ENCODE data around the gene HOXC6. TPM values are rescaled to one million over a fixed set of nuclear protein-coding genes. Genes with fewer than 3 reads are reported as not detected.

The HOXC6 gene
- total and polyA plus RNA-seq, 10 of the 15 experiments (the other 5 are each of a cell fraction or from before 2014, with no cell fraction given): 0.02 to 0.55 (median 0.45) TPM; not detected in 4

DNA sequence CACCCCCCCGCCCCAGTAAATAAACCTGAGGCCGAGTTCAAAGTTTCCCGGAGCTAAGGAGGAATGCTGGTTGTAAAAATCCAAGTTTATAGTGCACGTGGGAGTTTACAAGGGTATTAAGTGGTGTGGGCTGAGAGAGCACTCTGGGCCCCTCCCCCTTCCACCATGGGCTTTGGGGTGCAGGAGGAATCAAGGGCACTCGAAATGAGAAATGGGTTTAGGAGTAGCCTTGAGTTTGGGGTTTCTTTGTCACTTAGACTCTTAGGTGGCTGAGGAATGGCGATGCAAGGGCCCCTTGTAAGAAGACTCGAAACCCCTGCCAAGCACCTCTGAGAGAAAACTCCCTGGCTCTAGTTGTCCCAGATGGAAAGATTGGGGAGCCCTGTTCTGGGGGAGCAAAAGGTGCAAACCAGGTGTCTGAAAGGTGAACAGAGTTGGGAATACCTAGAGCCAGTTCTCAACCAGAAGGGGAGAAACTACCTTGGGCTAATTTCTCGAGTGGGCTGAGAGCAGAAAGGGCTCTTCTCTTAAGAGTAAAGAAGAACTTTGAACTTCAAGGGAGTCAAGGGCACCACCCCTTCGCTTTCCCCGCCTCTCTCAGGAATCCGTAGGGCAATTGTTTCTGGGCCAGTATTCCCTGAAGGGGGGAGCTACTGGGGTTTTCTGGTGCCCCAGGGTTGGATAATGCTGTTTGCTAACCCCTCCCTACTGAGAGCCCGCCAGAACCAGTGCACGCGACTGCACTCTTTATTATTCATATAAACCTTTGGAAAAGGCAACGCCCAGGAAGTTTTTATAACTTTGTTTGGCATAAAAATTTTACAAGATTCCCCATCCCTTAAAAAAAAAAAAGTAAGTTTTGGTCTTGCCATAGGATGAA lies 49.5 kb upstream of the HOXC6 start (continued):
- no peak for TF ChIP-seq ZZZ3 (IDR thresholded peaks at IDR 0.05; ENCODE audit: control insufficient read depth, insufficient read length, low read depth)
- no peak for TF ChIP-seq BCL11A (IDR thresholded peaks at IDR 0.05; ENCODE audit: low read depth, low read length)
- TF ChIP-seq SRF (IDR thresholded peaks at IDR 0.05; ENCODE audit: low read depth in 2 of 2, low read length in 2 of 2): no peak
- no peak for TF ChIP-seq HSF1 (IDR thresholded peaks at IDR 0.05; ENCODE audit: low read depth, low read length)

DNA sequence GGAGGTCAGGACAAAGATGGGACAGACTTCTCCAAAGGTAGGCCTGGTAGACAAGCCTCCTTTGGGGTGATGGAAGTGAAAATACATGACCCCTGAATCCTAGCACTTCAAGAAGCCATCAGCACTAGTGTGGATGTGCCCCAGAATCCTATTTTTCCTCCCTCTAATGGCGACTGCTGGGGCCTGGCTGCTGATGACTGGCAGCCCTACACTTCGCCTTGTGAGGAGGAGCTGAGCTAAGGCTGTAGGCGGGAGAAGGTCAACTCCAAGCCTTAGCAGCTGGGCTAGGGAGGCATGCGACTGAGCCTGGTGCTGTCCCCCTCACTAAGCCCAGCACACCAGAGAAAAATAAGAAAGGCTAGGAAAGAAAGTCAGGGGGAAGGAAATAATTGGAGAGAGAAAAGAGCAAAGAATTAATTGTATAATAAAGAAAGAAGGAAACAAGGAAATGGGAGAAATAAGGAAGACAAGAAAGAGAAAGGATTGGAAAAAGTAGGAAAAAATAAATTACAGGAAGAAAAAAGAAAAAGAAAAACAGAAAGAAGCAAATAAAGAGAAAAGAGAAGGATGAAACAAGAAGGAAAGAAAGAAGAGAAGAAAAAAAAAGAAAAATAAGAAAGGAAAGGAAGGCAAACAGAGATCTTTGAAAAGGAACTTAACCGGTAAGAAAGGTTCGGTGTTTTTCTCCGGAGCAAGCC lies 48.0 kb upstream of the HOXC6 start:
- ChIA-PET RAD21 (ENCODE audit: unreplicated experiment) (no interaction called here), SMC1A (ENCODE audit: uncharacterized antibody, unreplicated experiment) (no interaction called here), CTCF (interaction anchor here (0.8 to 1.4 kb wide), 5 partner anchors 12 to 235 kb away, joined by 3 to 5 read pairs (median 4); no protein-coding TSS in a partner anchor), POLR2A (interaction anchor here (0.7 kb wide), 1 partner anchor 1702 kb away, joined by 4 read pairs; no protein-coding TSS in a partner anchor)
- H3K27ac ChIP-seq (ENCODE audit: control insufficient read depth, insufficient read depth): no peak overlapping the region
- no peak overlapping the region for H3K4me3 ChIP-seq
- FAIRE-seq (no peak), ATAC-seq (no peak), DNase-seq (ENCODE audit: low read depth, low spot score) (no peak)
- BruUV-seq (replicated peaks): no TSS peak
- peaks cover 26% of the 10 kb centered on the region for H3K4me1 ChIP-seq (ENCODE audit: control insufficient read depth, insufficient read depth, low read length)
- H3K4me2 ChIP-seq (ENCODE audit: control insufficient read depth, insufficient read depth): no peak overlapping the region
- H3K27me3 ChIP-seq (replicated peaks in 1 of 2; ENCODE audit: control insufficient read depth in 2 of 2, insufficient read depth in 2 of 2, low read length in 1 of 2): peaks cover 26 to 37% of the 10 kb centered on the region in 2 experiments
- no peaks in the 10 kb centered on the region for H4K20me1 ChIP-seq (ENCODE audit: control insufficient read depth, insufficient read depth)
- H3K79me2 ChIP-seq (ENCODE audit: control insufficient read depth, insufficient read depth, low read length): no peaks in the 10 kb centered on the region
- in situ Hi-C loops (cut with MboI): no loop called here
- no peak overlapping the region for H3K9ac ChIP-seq (ENCODE audit: control insufficient read depth, insufficient read depth, low read length)
- WGBS (ENCODE audit: insufficient coverage, insufficient replicate concordance, low lambda C conversion rate, missing lambda C conversion rate): 11% methylated on average over 7 of the region's 7 CpGs
- no peaks in the 10 kb centered on the region for H3K36me3 ChIP-seq (ENCODE audit: control insufficient read depth in 2 of 2, insufficient read depth in 2 of 2, low read length in 1 of 2)
- intact Hi-C loops (cut with micrococcal nuclease; ENCODE audit: unreplicated experiment): loop anchor here (10.0 kb wide), 2 partner anchors 185 to 275 kb away; no protein-coding TSS in a partner anchor
- H2AFZ ChIP-seq (ENCODE audit: control insufficient read depth, low read depth, low read length): no peak overlapping the region
- H3K9me3 ChIP-seq (replicated peaks; ENCODE audit: control insufficient read depth, insufficient read depth, low read length): no peaks in the 10 kb centered on the region; the same call in 1 of the 3 replicates
- no peak for TF ChIP-seq PAX5 (IDR thresholded peaks at IDR 0.05; ENCODE audit: borderline replicate concordance, low read depth, low read length)
- no peak for TF ChIP-seq RELA (IDR thresholded peaks at IDR 0.05; ENCODE audit: borderline replicate concordance, partially characterized antibody)
- no peak for TF ChIP-seq CHD1 (IDR thresholded peaks at IDR 0.05; ENCODE audit: low read depth, low read length)
- no peak for TF ChIP-seq YBX1 (IDR thresholded peaks at IDR 0.05)
- no peak for TF ChIP-seq BACH1 (IDR thresholded peaks at IDR 0.05; ENCODE audit: borderline replicate concordance)
- TF ChIP-seq MTA3 (IDR thresholded peaks at IDR 0.05; ENCODE audit: borderline replicate concordance, low read length): no peak
- no peak for TF ChIP-seq HSF1 (IDR thresholded peaks at IDR 0.05; ENCODE audit: low read depth, low read length)
- no peak for TF ChIP-seq GATAD2B (conservative IDR thresholded peaks at IDR 0.05; ENCODE audit: low read depth)
- TF ChIP-seq, protein P1, sequence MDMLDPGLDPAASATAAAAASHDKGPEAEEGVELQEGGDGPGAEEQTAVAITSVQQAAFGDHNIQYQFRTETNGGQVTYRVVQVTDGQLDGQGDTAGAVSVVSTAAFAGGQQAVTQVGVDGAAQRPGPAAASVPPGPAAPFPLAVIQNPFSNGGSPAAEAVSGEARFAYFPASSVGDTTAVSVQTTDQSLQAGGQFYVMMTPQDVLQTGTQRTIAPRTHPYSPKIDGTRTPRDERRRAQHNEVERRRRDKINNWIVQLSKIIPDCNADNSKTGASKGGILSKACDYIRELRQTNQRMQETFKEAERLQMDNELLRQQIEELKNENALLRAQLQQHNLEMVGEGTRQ (IDR thresholded peaks at IDR 0.05; ENCODE audit: borderline replicate concordance, low read depth, low read length): no peak
- TF ChIP-seq TAF1 (IDR thresholded peaks at IDR 0.05; ENCODE audit: borderline replicate concordance, low read depth, low read length): no peak
- no peak for TF ChIP-seq KLF5 (IDR thresholded peaks at IDR 0.05; ENCODE audit: partially characterized antibody)
- no peak for TF ChIP-seq RUNX3 (IDR thresholded peaks at IDR 0.05; ENCODE audit: low read length)
- TF ChIP-seq RAD21 (IDR thresholded peaks at IDR 0.05; ENCODE audit: insufficient read depth, low read depth, low read length): no peak
- no peak for TF ChIP-seq ESRRA (IDR thresholded peaks at IDR 0.05; ENCODE audit: low read length)
- TF ChIP-seq SIX5 (IDR thresholded peaks at IDR 0.05; ENCODE audit: low read depth, low read length, severe bottlenecking): no peak

Data from GM12878 (cell line).